ENCODE measurements around the gene OPN5.

OPN5 gene

DNA sequence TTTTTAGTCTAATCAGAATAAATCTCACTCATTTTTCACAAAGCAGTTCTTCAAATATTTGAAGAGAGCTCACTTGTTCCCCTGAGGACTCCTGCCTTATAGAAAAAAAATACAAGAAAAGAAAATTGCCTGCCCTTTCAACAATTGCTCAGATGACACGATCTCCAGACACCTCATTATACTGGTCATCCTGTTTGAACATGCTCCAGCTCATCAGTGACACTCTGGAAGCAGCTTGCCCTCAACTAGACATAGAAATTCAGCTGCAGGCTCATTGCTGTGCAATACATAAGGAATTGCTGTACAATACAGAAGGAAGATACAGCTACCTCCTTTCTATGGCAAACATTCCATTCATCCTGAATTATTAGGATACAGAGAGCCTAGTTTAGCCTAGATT, 73.1 kb downstream of the OPN5 start:
- Histone ChIP-seq H3K4me1 (ENCODE audit: control insufficient read depth in 1 of 2, insufficient read depth in 1 of 2, low read depth in 1 of 2, low read length in 1 of 2) (no peaks in the 10 kb centered on the region), H3K4me3 (ENCODE audit: low read depth in 1 of 2, low read length in 1 of 2) (no peak overlapping the region), H3K27ac (no peak overlapping the region), H3K9me3 (no peaks in the 10 kb centered on the region), H3K36me3 (no peaks in the 10 kb centered on the region), H3K27me3 (no peaks in the 10 kb centered on the region)
- TF ChIP-seq, protein P1, sequence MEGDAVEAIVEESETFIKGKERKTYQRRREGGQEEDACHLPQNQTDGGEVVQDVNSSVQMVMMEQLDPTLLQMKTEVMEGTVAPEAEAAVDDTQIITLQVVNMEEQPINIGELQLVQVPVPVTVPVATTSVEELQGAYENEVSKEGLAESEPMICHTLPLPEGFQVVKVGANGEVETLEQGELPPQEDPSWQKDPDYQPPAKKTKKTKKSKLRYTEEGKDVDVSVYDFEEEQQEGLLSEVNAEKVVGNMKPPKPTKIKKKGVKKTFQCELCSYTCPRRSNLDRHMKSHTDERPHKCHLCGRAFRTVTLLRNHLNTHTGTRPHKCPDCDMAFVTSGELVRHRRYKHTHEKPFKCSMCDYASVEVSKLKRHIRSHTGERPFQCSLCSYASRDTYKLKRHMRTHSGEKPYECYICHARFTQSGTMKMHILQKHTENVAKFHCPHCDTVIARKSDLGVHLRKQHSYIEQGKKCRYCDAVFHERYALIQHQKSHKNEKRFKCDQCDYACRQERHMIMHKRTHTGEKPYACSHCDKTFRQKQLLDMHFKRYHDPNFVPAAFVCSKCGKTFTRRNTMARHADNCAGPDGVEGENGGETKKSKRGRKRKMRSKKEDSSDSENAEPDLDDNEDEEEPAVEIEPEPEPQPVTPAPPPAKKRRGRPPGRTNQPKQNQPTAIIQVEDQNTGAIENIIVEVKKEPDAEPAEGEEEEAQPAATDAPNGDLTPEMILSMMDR (IDR thresholded peaks at IDR 0.05): no peak

GRCh38 chr6:47859175-47859574, 77.3 kb downstream of the OPN5 start:
- no peaks in the 10 kb centered on the region for H3K9me3 ChIP-seq
- H3K27ac ChIP-seq: no peak overlapping the region
- H3K4me1 ChIP-seq (ENCODE audit: control insufficient read depth in 1 of 2, insufficient read depth in 1 of 2, low read depth in 1 of 2, low read length in 1 of 2): no peaks in the 10 kb centered on the region
- no peaks in the 10 kb centered on the region for H3K27me3 ChIP-seq
- no peaks in the 10 kb centered on the region for H3K36me3 ChIP-seq
- TF ChIP-seq, protein P1 (IDR thresholded peaks at IDR 0.05): no peak
- no peak overlapping the region for H3K4me3 ChIP-seq (ENCODE audit: low read depth in 1 of 2, low read length in 1 of 2)

GRCh38 chr6:47862731-47863130, 80.9 kb downstream of the OPN5 start:
- TF ChIP-seq, protein P1 (IDR thresholded peaks at IDR 0.05): no peak
- Histone ChIP-seq H3K27me3 (no peaks in the 10 kb centered on the region), H3K4me3 (ENCODE audit: low read depth in 1 of 2, low read length in 1 of 2) (no peak overlapping the region), H3K9me3 (no peaks in the 10 kb centered on the region), H3K36me3 (no peaks in the 10 kb centered on the region), H3K4me1 (ENCODE audit: control insufficient read depth in 1 of 2, insufficient read depth in 1 of 2, low read depth in 1 of 2, low read length in 1 of 2) (no peaks in the 10 kb centered on the region), H3K27ac (no peak overlapping the region)

- H3K4me1 ChIP-seq (ENCODE audit: control insufficient read depth in 1 of 2, insufficient read depth in 1 of 2, low read depth in 1 of 2, low read length in 1 of 2): no peaks in the 10 kb centered on the region
- no peak overlapping the region for H3K4me3 ChIP-seq (ENCODE audit: low read depth in 1 of 2, low read length in 1 of 2)
- H3K27ac ChIP-seq: no peak overlapping the region
- H3K9me3 ChIP-seq: no peaks in the 10 kb centered on the region
- H3K36me3 ChIP-seq: no peaks in the 10 kb centered on the region
- no peaks in the 10 kb centered on the region for H3K27me3 ChIP-seq
- TF ChIP-seq, protein P1 (IDR thresholded peaks at IDR 0.05): no peak
Measured at GRCh38 chr6:47865206-47865605, 83.4 kb downstream of the OPN5 start.

- no peaks in the 10 kb centered on the region for H3K36me3 ChIP-seq
- TF ChIP-seq, protein P1 (IDR thresholded peaks at IDR 0.05): no peak
- no peak overlapping the region for H3K4me3 ChIP-seq (ENCODE audit: low read depth in 1 of 2, low read length in 1 of 2)
- H3K9me3 ChIP-seq: no peaks in the 10 kb centered on the region
- H3K27me3 ChIP-seq: no peaks in the 10 kb centered on the region
- H3K27ac ChIP-seq: no peak overlapping the region
- H3K4me1 ChIP-seq (ENCODE audit: control insufficient read depth in 1 of 2, insufficient read depth in 1 of 2, low read depth in 1 of 2, low read length in 1 of 2): no peaks in the 10 kb centered on the region
Measured at GRCh38 chr6:47875593-47875992, 93.8 kb downstream of the OPN5 start.

All from neutrophil (primary cell).